Activated CD8-positive, alpha-beta memory T cell treated with anti-CD3 and anti-CD28 coated beads, Interleukin-2, amount 10 ng/mL, durations not matched to agents 7 days and 5 days (primary cell): ENCODE data around the gene LAMC3. TPM values are rescaled to one million over a fixed set of nuclear protein-coding genes. Genes with fewer than 3 reads are reported as not detected.

Experiments
- ATAC-seq: fragments of 150-1000 bp; cut with Tn5 transposase; one replicate; pipeline ENCODE4 v1.10.0; 2021; ENCODE audit warnings: moderate library complexity
- CTCF ChIA-PET: fragments of 350-600 bp; sonication (Branson Sonifier 250); formaldehyde crosslinking; loops from one replicate; lab custom pipeline; 2021; ENCODE audit warnings: antibody characterized with exemption; lab: Charles Lee
- DNase-seq: peaks from one replicate; pipeline ENCODE4 v3.0.0-alpha.2; 2020
- H3K27ac Mint-ChIP-seq: one replicate; pipeline ENCODE4 v1.8.0; 2021; ENCODE audit warnings: mild to moderate bottlenecking, mixed read lengths
- H3K27me3 Mint-ChIP-seq: one replicate; pipeline ENCODE4 v1.8.0; 2021; ENCODE audit warnings: mixed read lengths
- H3K36me3 Mint-ChIP-seq: one replicate; pipeline ENCODE4 v1.8.0; 2021; ENCODE audit warnings: mild to moderate bottlenecking, mixed read lengths
- H3K4me1 Mint-ChIP-seq: one replicate; pipeline ENCODE4 v1.8.0; 2021; ENCODE audit warnings: mixed read lengths
- H3K4me3 Mint-ChIP-seq: one replicate; pipeline ENCODE4 v1.8.0; 2021; ENCODE audit warnings: mild to moderate bottlenecking, moderate library complexity, mixed read lengths
- H3K9me3 Mint-ChIP-seq: one replicate; pipeline ENCODE4 v1.8.0; 2022; ENCODE audit warnings: low read depth, mixed read lengths
- total RNA-seq, 2 experiments: library from RNA; stranded (reverse); gene quantifications; one replicate each; pipeline ENCODE4 v1.2.3, GENCODE V29; 2021

The LAMC3 gene
- total RNA-seq, 2 experiments from 2014 or later: 0.06 TPM; not detected in 1

- H3K4me3 Mint-ChIP-seq: no peak overlapping the region
- H3K36me3 Mint-ChIP-seq: no peaks in the 10 kb centered on the region
- H3K27me3 Mint-ChIP-seq: no peaks in the 10 kb centered on the region
- DNase-seq (no peak), ATAC-seq (no peak)
- H3K27ac Mint-ChIP-seq: no peak overlapping the region
- CTCF ChIA-PET: no interaction called here
- no peaks in the 10 kb centered on the region for H3K9me3 Mint-ChIP-seq
- H3K4me1 Mint-ChIP-seq: no peaks in the 10 kb centered on the region
These were observed 18.5 kb upstream of the LAMC3 start for GRCh38 chr9:130990306-130990977.

GRCh38 chr9:130990978-130991777 is 17.8 kb upstream of the LAMC3 start:
- H3K36me3 Mint-ChIP-seq: no peaks in the 10 kb centered on the region
- ATAC-seq (no peak), DNase-seq (no peak)
- H3K4me1 Mint-ChIP-seq: no peaks in the 10 kb centered on the region
- CTCF ChIA-PET: no interaction called here
- H3K27ac Mint-ChIP-seq: no peak overlapping the region
- no peaks in the 10 kb centered on the region for H3K27me3 Mint-ChIP-seq
- no peaks in the 10 kb centered on the region for H3K9me3 Mint-ChIP-seq
- no peak overlapping the region for H3K4me3 Mint-ChIP-seq

DNA sequence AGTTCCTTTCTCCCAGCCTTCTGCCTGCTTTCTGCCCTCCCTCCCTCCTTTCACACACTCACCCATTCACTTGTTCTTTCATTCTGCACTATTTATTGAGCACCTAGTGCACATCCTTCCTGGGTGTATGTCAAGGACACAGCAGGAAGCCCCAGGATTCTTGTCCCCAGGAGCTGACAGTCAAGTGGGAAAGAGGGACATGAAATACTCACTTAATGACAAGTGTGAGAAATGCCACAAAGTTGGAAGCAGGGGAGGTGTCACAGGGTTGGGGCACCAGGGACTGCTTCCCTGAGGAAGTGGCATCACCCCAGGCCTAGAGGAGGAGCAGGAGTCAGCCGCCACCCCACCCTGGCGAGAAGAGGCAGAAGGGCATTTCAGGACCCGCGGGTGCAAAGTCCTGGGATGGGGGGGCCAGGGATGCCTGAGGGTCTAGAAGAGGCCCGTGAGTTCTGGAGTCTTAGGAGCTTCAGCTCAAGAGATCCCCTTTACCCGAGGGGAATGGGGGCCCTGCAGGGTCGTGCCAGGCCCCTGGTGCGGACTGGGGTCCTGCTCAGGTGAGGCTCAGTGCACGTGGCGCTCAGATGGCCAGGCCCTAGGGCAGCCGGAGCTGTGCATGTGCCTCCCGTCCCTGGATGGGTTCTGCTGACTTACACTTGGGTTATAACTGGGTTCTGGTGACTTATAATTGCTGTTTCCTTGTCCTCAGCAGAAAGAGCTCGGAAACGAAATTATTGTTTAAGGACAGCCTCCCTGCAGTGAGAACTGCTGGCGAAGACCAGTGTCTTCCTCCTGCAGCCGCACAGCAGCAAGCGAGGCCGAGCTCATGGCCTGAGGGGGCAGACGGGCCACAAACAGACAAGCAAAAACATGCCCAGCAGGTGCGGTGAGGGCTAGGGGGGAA is 16.9 kb upstream of the LAMC3 start:
- Mint-ChIP-seq H3K9me3 (no peaks in the 10 kb centered on the region), H3K27me3 (no peaks in the 10 kb centered on the region), H3K27ac (no peak overlapping the region), H3K36me3 (no peaks in the 10 kb centered on the region), H3K4me1 (no peaks in the 10 kb centered on the region), H3K4me3 (no peak overlapping the region)
- CTCF ChIA-PET: interaction anchor here (1.1 kb wide), 1 partner anchor 126 kb away, joined by 3 read pairs; no protein-coding TSS in a partner anchor
- no peak for ATAC-seq
- DNase-seq: no peak

DNA sequence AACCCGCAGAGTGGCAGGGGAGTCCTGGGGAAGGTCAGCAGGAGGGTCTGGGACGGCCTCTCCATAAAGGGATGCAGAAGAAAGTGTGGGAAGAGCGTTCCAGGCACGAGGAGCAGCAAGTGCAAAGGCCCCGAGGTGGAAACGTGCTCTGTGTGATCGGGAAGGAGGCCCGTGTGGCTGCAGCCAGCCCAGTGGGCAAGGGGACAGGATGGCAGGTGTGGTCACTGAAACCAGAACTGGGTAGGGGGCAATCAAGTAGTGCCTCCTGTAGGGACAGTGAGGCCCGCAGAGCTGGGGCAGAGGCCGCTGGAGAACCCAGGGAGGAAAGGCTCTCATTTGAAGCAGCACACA is 16.3 kb upstream of the LAMC3 start:
- no peak overlapping the region for H3K27ac Mint-ChIP-seq
- H3K9me3 Mint-ChIP-seq: no peaks in the 10 kb centered on the region
- no peaks in the 10 kb centered on the region for H3K27me3 Mint-ChIP-seq
- no peak for DNase-seq
- CTCF ChIA-PET: interaction anchor here (1.1 kb wide), 1 partner anchor 127 kb away, joined by 3 read pairs; no protein-coding TSS in a partner anchor
- H3K4me3 Mint-ChIP-seq: no peak overlapping the region
- H3K36me3 Mint-ChIP-seq: no peaks in the 10 kb centered on the region
- H3K4me1 Mint-ChIP-seq: no peaks in the 10 kb centered on the region
- ATAC-seq: no peak

DNA sequence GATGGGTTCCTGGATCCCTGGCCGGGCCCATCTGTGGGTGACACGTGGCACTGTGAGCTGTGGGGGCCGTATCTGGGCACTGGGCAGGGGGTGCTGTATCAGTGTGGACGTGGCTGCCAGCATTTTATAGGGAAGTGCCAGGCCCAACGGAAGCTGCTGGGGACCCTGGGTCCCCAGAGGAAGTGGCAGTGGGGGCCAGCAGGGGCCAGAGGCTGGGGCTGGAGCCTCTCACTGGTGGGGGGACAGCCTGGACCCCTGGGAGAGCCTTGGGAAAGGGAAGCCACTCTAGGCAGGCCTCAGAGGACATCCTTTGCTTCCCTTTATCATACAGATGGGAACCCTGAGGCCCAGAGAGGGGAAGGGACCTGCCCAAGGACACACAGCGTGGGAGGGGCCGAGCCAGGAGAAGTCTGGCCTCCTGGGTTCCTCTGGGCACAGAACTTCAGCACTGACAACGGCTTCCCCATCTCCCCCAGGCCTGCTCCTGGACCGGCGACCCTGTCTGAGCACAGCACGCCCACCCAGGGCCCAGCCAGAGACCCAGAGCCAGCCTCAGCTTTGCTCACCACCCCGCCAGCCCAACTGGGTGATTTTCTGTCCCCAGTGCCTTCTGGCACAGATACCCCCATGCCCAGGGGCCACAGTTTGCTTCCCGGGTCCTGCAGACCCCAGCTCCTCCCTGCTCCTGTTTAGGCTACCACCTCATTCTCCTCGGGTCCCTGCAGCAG is 15.5 kb upstream of the LAMC3 start:
- Mint-ChIP-seq H3K4me1 (no peaks in the 10 kb centered on the region), H3K27me3 (no peaks in the 10 kb centered on the region), H3K9me3 (no peaks in the 10 kb centered on the region), H3K27ac (no peak overlapping the region), H3K36me3 (no peaks in the 10 kb centered on the region), H3K4me3 (no peak overlapping the region)
- no peak for ATAC-seq
- CTCF ChIA-PET: interaction anchor here (1.1 kb wide), 1 partner anchor 128 kb away, joined by 3 read pairs; no protein-coding TSS in a partner anchor
- no peak for DNase-seq

DNA sequence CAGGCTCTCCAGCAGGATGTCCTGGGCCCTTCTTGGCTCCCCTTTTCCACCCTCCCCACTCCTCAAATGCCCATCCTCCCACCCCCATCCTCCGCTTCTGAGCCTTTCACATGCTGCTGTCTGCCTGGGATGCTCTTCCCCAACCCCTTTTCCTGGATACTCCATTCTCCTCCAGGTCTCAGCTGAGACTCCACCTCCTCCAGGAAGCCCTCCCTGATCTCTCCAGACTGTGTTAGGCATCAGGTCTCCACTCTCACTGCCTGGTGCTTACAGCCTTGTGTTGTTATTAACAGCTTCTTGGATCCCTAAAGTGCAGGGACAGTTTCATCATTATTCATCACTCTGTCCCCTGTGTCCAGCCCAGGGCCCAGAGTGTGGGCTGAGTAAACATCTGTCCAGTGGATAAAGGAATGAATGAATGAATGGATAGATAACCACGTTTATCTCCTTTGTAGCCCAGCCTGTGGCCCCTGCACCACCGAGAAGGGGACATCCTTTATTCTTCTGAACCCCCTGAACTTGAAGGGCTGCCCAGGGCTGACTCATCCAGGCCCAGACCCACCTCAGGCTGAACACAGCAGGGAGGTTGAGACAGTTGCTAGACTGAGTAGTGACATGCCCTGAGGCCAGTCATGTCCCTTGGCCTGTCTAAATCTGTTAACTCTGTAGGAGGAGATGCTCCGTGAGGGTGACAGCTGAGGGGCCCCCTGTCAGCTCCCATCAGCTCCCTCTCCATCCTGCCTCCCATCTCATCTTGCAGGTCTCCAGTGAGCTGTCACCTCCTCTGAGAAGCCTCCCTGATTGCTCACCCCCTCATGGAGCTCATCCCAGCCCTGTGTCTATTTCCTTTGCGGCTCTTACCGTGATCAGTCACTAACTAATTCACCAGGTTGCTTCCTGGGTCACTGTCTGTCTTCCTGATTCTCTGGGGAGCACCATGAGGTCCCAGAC is 14.6 kb upstream of the LAMC3 start:
- CTCF ChIA-PET: interaction anchor here (0.6 to 1.5 kb wide), 2 partner anchors 10 to 546 kb away, joined by 3 read pairs; no protein-coding TSS in a partner anchor
- Mint-ChIP-seq H3K4me3 (no peak overlapping the region), H3K4me1 (no peaks in the 10 kb centered on the region), H3K27me3 (peaks cover 6% of the 10 kb centered on the region), H3K9me3 (no peaks in the 10 kb centered on the region), H3K27ac (no peak overlapping the region), H3K36me3 (no peaks in the 10 kb centered on the region)
- ATAC-seq (no peak), DNase-seq (no peak)

GRCh38 chr9:130995086-130996011 is 13.6 kb upstream of the LAMC3 start:
- Mint-ChIP-seq H3K4me3 (no peak overlapping the region), H3K4me1 (no peaks in the 10 kb centered on the region), H3K27me3 (peaks cover 12% of the 10 kb centered on the region), H3K27ac (no peak overlapping the region), H3K9me3 (no peaks in the 10 kb centered on the region), H3K36me3 (no peaks in the 10 kb centered on the region)
- ATAC-seq (no peak), DNase-seq (no peak)
- CTCF ChIA-PET: interaction anchor here (1.5 kb wide), 1 partner anchor 11 kb away, joined by 3 read pairs; no protein-coding TSS in a partner anchor

- H3K36me3 Mint-ChIP-seq: no peaks in the 10 kb centered on the region
- peaks cover 12% of the 10 kb centered on the region for H3K27me3 Mint-ChIP-seq
- H3K9me3 Mint-ChIP-seq: no peaks in the 10 kb centered on the region
- DNase-seq (no peak), ATAC-seq (no peak)
- CTCF ChIA-PET: interaction anchor here (0.6 to 1.5 kb wide), 2 partner anchors 11 to 60 kb away, joined by 3 to 5 read pairs; no protein-coding TSS in a partner anchor
- H3K4me1 Mint-ChIP-seq: no peaks in the 10 kb centered on the region
- H3K4me3 Mint-ChIP-seq: no peak overlapping the region
- no peak overlapping the region for H3K27ac Mint-ChIP-seq
These were observed 12.8 kb upstream of the LAMC3 start for GRCh38 chr9:130996205-130996604.

GRCh38 chr9:130996676-130997394 is 12.1 kb upstream of the LAMC3 start:
- CTCF ChIA-PET: interaction anchor here (0.6 kb wide), 1 partner anchor 60 kb away, joined by 5 read pairs; no protein-coding TSS in a partner anchor
- ATAC-seq (no peak), DNase-seq (no peak)
- Mint-ChIP-seq H3K4me1 (no peaks in the 10 kb centered on the region), H3K36me3 (no peaks in the 10 kb centered on the region), H3K27me3 (peaks cover 12% of the 10 kb centered on the region), H3K9me3 (no peaks in the 10 kb centered on the region), H3K4me3 (no peak overlapping the region), H3K27ac (no peak overlapping the region)

- DNase-seq (no peak), ATAC-seq (no peak)
- no peaks in the 10 kb centered on the region for H3K36me3 Mint-ChIP-seq
- no peaks in the 10 kb centered on the region for H3K4me1 Mint-ChIP-seq
- no peak overlapping the region for H3K4me3 Mint-ChIP-seq
- CTCF ChIA-PET: no interaction called here
- no peak overlapping the region for H3K27ac Mint-ChIP-seq
- H3K27me3 Mint-ChIP-seq: peaks cover 12% of the 10 kb centered on the region
- H3K9me3 Mint-ChIP-seq: no peaks in the 10 kb centered on the region
These were observed 11.6 kb upstream of the LAMC3 start for GRCh38 chr9:130997395-130997684.
